NT2/D1 (cell line): Measurements from ENCODE around the gene ESCO1.

Source experiments
- SUZ12 ChIP-seq: IDR thresholded peaks from 2 replicates; pipeline ENCODE4 v1.6.1; 2011; ENCODE audit not compliant: insufficient read length, insufficient read depth; ENCODE audit errors: extremely low read depth
- YY1 ChIP-seq: IDR thresholded peaks from 2 replicates; pipeline ENCODE4 v1.6.1; 2011; ENCODE audit not compliant: insufficient read length, insufficient read depth
- ZNF274 ChIP-seq: IDR thresholded peaks from 2 replicates; pipeline ENCODE4 v1.6.1; 2011; ENCODE audit warnings: mild to moderate bottlenecking, low read depth, low read length

- TF ChIP-seq ZNF274 (no peak), SUZ12 (no peak), YY1 (no peak)
Observed at GRCh38 chr18:21489119-21489750, 111.3 kb downstream of the ESCO1 start.
